HepG2 (cell line): Measurements from ENCODE around the gene TMX2. TPM values are rescaled to one million over a fixed set of nuclear protein-coding genes. Genes with fewer than 3 reads are reported as not detected.

Source experiments
- ATF7-NPFF ChIP-seq: sonication (generic); formaldehyde crosslinking; IDR thresholded peaks from 2 replicates; pipeline ENCODE4 v1.8.1; 2023; ENCODE audit warnings: mild to moderate bottlenecking, low read depth, missing genetic modification reagents, moderate library complexity
- ETV6 ChIP-seq: sonication (generic); formaldehyde crosslinking; conservative IDR thresholded peaks from 2 replicates; pipeline ENCODE4 v1.4.0; 2020; ENCODE audit warnings: missing genetic modification reagents
- FOXO1 ChIP-seq: sonication (generic); formaldehyde crosslinking; IDR thresholded peaks from 2 replicates; pipeline ENCODE4 v1.4.0; 2020; ENCODE audit warnings: missing genetic modification reagents
- KAT2B ChIP-seq: fragments of 150-350 bp; IDR thresholded peaks from 2 replicates; pipeline ENCODE4 v1.6.1; 2014; ENCODE audit warnings: low read depth, low read length, borderline replicate concordance
- KMT2B ChIP-seq: IDR thresholded peaks from 2 replicates; pipeline ENCODE4 v1.6.1; 2016; ENCODE audit warnings: missing genetic modification reagents, missing compliant biosample characterization
- NR3C1 ChIP-seq: sonication (generic); formaldehyde crosslinking; IDR thresholded peaks from 2 replicates; pipeline ENCODE4 v1.4.0; 2020; ENCODE audit warnings: missing genetic modification reagents
- SAP130 ChIP-seq: IDR thresholded peaks from 2 replicates; pipeline ENCODE4 v1.6.1; 2016; ENCODE audit warnings: low read depth
- TMF1 ChIP-seq: sonication (generic); formaldehyde crosslinking; IDR thresholded peaks from 2 replicates; pipeline ENCODE4 v1.8.1; 2022; ENCODE audit warnings: low read depth, missing genetic modification reagents
- ZNF136 ChIP-seq: sonication (generic); formaldehyde crosslinking; IDR thresholded peaks from 2 replicates; pipeline ENCODE4 v1.8.1; 2022; ENCODE audit warnings: low read depth, mild to moderate bottlenecking, moderate library complexity, missing genetic modification reagents
- ZNF251 ChIP-seq: sonication (generic); formaldehyde crosslinking; IDR thresholded peaks from 2 replicates; pipeline ENCODE4 v1.9.0; 2021; ENCODE audit warnings: mild to moderate bottlenecking, missing genetic modification reagents
- ZNF329 ChIP-seq: sonication (generic); formaldehyde crosslinking; IDR thresholded peaks from 2 replicates; pipeline ENCODE4 v1.9.0; 2021; ENCODE audit warnings: low read depth, mild to moderate bottlenecking, missing genetic modification reagents
- ZNF333 ChIP-seq: sonication (generic); formaldehyde crosslinking; IDR thresholded peaks from 2 replicates; pipeline ENCODE4 v1.4.0; 2020; ENCODE audit warnings: mild to moderate bottlenecking, missing genetic modification reagents, borderline replicate concordance
- ZNF431 ChIP-seq: sonication (generic); formaldehyde crosslinking; IDR thresholded peaks from 2 replicates; pipeline ENCODE4 v1.9.0; 2022; ENCODE audit warnings: missing genetic modification reagents, low read depth, mild to moderate bottlenecking, borderline replicate concordance
- ZNF451 ChIP-seq: sonication (generic); formaldehyde crosslinking; IDR thresholded peaks from 2 replicates; pipeline ENCODE4 v1.5.0; 2020; ENCODE audit warnings: mild to moderate bottlenecking, missing genetic modification reagents
- ZNF550 ChIP-seq: sonication (generic); formaldehyde crosslinking; IDR thresholded peaks from 2 replicates; pipeline ENCODE4 v1.4.0; 2020; ENCODE audit warnings: mild to moderate bottlenecking, missing genetic modification reagents, borderline replicate concordance
- ZNF558 ChIP-seq: sonication (generic); formaldehyde crosslinking; IDR thresholded peaks from 2 replicates; pipeline ENCODE4 v1.9.0; 2022; ENCODE audit warnings: mild to moderate bottlenecking, missing genetic modification reagents, borderline replicate concordance
- ZNF75D ChIP-seq: sonication (generic); formaldehyde crosslinking; IDR thresholded peaks from 2 replicates; pipeline ENCODE4 v1.8.1; 2023; ENCODE audit warnings: missing genetic modification reagents, mild to moderate bottlenecking, borderline replicate concordance
- ZSCAN21 ChIP-seq: sonication (generic); formaldehyde crosslinking; IDR thresholded peaks from 2 replicates; pipeline ENCODE4 v1.8.0; 2022; ENCODE audit warnings: mild to moderate bottlenecking, missing genetic modification reagents, moderate library complexity, borderline replicate concordance
- polyA plus RNA-seq, 8 experiments: library from polyadenylated mRNA; depleted of rRNA in 3 of 8; stranded (reverse) in 7 of 8; unstranded in 1 of 8; fragments of >200 nt; fragmentation: Illumina TruSeq in 4 of 8; extraction: Trizol in 4 of 8; gene quantifications; 2 replicates each; pipeline versions ENCODE4 v1.2.1 to v1.2.3, GENCODE V29; 2011 to 2016; ENCODE audit warnings: low read depth in 4 of 8, missing spikeins in 1 of 8, mixed read lengths in 1 of 8; ENCODE audit not compliant: insufficient read depth in 1 of 8
- total RNA-seq, 5 experiments: library from RNA; depleted of rRNA; stranded (reverse); fragments of >200 nt; fragmentation: Illumina TruSeq; extraction: Trizol; gene quantifications; 2 replicates each; pipeline ENCODE4 v1.2.3, GENCODE V29; 2016; ENCODE audit warnings: low read depth in 1 of 5
- TF ChIP-seq, protein P1 (sequence below): sonication (generic); formaldehyde crosslinking; IDR thresholded peaks from 2 replicates; pipeline ENCODE4 v1.4.0; 2020; ENCODE audit warnings: missing genetic modification reagents
- TF ChIP-seq, protein P2 (sequence below): sonication (generic); formaldehyde crosslinking; IDR thresholded peaks from 2 replicates; pipeline ENCODE4 v1.4.0; 2020; ENCODE audit warnings: missing genetic modification reagents
- TF ChIP-seq, protein P3 (sequence below): sonication (generic); formaldehyde crosslinking; IDR thresholded peaks from 2 replicates; pipeline ENCODE4 v1.5.1; 2020; ENCODE audit warnings: mild to moderate bottlenecking, missing genetic modification reagents, moderate library complexity
- TF ChIP-seq, protein P4 (sequence below): sonication (generic); formaldehyde crosslinking; IDR thresholded peaks from 2 replicates; pipeline ENCODE4 v1.4.0; 2020; ENCODE audit warnings: missing genetic modification reagents

TMX2 gene
- total and polyA plus RNA-seq, 2 of the 13 experiments (the other 11 are each of a cell fraction or from before 2014, with no cell fraction given) = 84.5 to 129 TPM

DNA sequence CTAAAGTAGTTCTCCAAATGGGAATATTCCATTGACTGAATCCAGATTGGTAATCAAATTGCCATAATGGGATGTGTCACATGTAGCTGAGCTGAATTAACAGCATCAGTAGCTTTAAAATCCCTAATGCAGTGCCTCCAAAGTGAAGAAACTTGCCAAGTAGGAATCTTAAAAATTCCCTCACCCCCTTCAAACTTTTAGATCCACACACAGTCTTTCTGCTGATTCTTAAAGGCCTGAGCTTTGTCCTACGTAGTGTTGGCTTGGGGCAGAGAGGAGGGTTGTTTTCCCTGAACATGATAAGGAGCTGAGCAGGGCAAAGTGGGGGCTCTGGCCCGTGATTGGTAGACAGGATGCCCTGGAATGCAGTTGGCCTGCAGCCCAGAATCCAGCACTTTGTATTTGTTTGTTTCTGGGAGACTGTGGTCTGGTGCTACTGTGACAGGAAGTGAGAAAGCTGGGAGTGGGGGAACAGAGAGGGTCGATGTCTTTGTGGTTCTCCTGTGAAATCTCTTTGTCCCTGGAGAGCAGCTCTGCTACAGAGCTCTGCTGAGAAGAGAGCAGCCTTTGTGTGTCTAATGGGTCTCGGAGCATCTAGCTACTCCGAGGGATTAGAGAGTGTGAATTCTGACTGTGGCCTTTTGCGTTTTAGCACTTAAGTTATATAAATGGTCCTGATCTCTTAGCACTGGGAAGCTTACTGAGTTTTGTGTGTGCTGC is 66.1 kb downstream of the TMX2 start (continued):
- TF ChIP-seq, protein P1, sequence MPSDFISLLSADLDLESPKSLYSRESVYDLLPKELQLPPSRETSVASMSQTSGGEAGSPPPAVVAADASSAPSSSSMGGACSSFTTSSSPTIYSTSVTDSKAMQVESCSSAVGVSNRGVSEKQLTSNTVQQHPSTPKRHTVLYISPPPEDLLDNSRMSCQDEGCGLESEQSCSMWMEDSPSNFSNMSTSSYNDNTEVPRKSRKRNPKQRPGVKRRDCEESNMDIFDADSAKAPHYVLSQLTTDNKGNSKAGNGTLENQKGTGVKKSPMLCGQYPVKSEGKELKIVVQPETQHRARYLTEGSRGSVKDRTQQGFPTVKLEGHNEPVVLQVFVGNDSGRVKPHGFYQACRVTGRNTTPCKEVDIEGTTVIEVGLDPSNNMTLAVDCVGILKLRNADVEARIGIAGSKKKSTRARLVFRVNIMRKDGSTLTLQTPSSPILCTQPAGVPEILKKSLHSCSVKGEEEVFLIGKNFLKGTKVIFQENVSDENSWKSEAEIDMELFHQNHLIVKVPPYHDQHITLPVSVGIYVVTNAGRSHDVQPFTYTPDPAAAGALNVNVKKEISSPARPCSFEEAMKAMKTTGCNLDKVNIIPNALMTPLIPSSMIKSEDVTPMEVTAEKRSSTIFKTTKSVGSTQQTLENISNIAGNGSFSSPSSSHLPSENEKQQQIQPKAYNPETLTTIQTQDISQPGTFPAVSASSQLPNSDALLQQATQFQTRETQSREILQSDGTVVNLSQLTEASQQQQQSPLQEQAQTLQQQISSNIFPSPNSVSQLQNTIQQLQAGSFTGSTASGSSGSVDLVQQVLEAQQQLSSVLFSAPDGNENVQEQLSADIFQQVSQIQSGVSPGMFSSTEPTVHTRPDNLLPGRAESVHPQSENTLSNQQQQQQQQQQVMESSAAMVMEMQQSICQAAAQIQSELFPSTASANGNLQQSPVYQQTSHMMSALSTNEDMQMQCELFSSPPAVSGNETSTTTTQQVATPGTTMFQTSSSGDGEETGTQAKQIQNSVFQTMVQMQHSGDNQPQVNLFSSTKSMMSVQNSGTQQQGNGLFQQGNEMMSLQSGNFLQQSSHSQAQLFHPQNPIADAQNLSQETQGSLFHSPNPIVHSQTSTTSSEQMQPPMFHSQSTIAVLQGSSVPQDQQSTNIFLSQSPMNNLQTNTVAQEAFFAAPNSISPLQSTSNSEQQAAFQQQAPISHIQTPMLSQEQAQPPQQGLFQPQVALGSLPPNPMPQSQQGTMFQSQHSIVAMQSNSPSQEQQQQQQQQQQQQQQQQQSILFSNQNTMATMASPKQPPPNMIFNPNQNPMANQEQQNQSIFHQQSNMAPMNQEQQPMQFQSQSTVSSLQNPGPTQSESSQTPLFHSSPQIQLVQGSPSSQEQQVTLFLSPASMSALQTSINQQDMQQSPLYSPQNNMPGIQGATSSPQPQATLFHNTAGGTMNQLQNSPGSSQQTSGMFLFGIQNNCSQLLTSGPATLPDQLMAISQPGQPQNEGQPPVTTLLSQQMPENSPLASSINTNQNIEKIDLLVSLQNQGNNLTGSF = no peak
- TF ChIP-seq ZNF333 (CRISPR knock-in tag) = no peak
- TF ChIP-seq ZNF558 (CRISPR knock-in tag) = no peak
- no peak; the same call in 1 of the 2 replicates for TF ChIP-seq ZNF431 (CRISPR knock-in tag)
- TF ChIP-seq KMT2B (CRISPR knock-in tag) = peak; percentile 59; the same call in 1 of the 2 replicates
- no peak for TF ChIP-seq ATF7-NPFF
- TF ChIP-seq, protein P2, sequence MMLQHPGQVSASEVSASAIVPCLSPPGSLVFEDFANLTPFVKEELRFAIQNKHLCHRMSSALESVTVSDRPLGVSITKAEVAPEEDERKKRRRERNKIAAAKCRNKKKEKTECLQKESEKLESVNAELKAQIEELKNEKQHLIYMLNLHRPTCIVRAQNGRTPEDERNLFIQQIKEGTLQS = no peak
- TF ChIP-seq ZNF550 (CRISPR knock-in tag) = no peak
- no peak for TF ChIP-seq ZNF251 (CRISPR knock-in tag)
- TF ChIP-seq ZNF451 (CRISPR knock-in tag) = no peak
- no peak for TF ChIP-seq TMF1 (CRISPR knock-in tag)
- no peak for TF ChIP-seq ZNF329 (CRISPR knock-in tag)
- TF ChIP-seq, protein P3, sequence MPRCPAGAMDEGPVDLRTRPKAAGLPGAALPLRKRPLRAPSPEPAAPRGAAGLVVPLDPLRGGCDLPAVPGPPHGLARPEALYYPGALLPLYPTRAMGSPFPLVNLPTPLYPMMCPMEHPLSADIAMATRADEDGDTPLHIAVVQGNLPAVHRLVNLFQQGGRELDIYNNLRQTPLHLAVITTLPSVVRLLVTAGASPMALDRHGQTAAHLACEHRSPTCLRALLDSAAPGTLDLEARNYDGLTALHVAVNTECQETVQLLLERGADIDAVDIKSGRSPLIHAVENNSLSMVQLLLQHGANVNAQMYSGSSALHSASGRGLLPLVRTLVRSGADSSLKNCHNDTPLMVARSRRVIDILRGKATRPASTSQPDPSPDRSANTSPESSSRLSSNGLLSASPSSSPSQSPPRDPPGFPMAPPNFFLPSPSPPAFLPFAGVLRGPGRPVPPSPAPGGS (CRISPR knock-in tag) = no peak
- no peak for TF ChIP-seq ZNF75D (CRISPR knock-in tag)
- TF ChIP-seq SAP130 = peak; percentile 80
- TF ChIP-seq NR3C1 = no peak
- TF ChIP-seq, protein P4, sequence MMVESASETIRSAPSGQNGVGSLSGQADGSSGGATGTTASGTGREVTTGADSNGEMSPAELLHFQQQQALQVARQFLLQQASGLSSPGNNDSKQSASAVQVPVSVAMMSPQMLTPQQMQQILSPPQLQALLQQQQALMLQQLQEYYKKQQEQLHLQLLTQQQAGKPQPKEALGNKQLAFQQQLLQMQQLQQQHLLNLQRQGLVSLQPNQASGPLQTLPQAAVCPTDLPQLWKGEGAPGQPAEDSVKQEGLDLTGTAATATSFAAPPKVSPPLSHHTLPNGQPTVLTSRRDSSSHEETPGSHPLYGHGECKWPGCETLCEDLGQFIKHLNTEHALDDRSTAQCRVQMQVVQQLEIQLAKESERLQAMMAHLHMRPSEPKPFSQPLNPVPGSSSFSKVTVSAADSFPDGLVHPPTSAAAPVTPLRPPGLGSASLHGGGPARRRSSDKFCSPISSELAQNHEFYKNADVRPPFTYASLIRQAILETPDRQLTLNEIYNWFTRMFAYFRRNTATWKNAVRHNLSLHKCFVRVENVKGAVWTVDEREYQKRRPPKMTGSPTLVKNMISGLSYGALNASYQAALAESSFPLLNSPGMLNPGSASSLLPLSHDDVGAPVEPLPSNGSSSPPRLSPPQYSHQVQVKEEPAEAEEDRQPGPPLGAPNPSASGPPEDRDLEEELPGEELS (CRISPR knock-in tag) = peak; percentile 95
- TF ChIP-seq FOXO1 (CRISPR knock-in tag) = peak; percentile 91
- no peak; the same call in 1 of the 2 replicates for TF ChIP-seq ETV6 (CRISPR knock-in tag)
- no peak for TF ChIP-seq ZNF136
- TF ChIP-seq KAT2B = no peak
- no peak for TF ChIP-seq ZSCAN21 (CRISPR knock-in tag)
